OCI-LY1 (cell line): ENCODE data around the gene HOTAIR.

ENCODE experiments used
- H2AFZ ChIP-seq: fragments of 200-600 bp; sonication (generic), shearing (Covaris generic); 2 replicates; pipeline ENCODE4 v1.6.0; 2014; ENCODE audit warnings: antibody characterized with exemption, mild to moderate bottlenecking, low read length
- H3F3A ChIP-seq: fragments of 200-600 bp; sonication (generic), shearing (Covaris generic); 2 replicates; pipeline ENCODE4 v1.6.0; 2014; ENCODE audit warnings: mild to moderate bottlenecking, antibody characterized with exemption, low read length, moderate library complexity; ENCODE audit not compliant: insufficient read depth
- H3K27ac ChIP-seq: fragments of 200-600 bp; sonication (generic); 2 replicates; pipeline ENCODE4 v1.5.1; 2014; ENCODE audit warnings: low read length, mixed run types, mild to moderate bottlenecking, low read depth; ENCODE audit not compliant: poor library complexity, severe bottlenecking
- H3K27me3 ChIP-seq: fragments of 200-600 bp; sonication (generic); 2 replicates; pipeline ENCODE4 v1.6.0; 2014; ENCODE audit warnings: antibody characterized with exemption, mild to moderate bottlenecking, low read length, moderate library complexity; ENCODE audit not compliant: insufficient read depth
- H3K36me3 ChIP-seq: fragments of 200-600 bp; sonication (generic); 2 replicates; pipeline ENCODE4 v1.6.1; 2014; ENCODE audit warnings: mild to moderate bottlenecking, antibody characterized with exemption, low read length, moderate library complexity, mixed read lengths; ENCODE audit not compliant: insufficient read depth
- H3K4me1 ChIP-seq: fragments of 200-600 bp; sonication (generic); 2 replicates; pipeline ENCODE4 v1.5.1; 2014; ENCODE audit warnings: mild to moderate bottlenecking, low read length, moderate library complexity; ENCODE audit not compliant: insufficient read depth, severe bottlenecking
- H3K4me2 ChIP-seq: fragments of 200-600 bp; sonication (generic), shearing (Covaris generic); 2 replicates; pipeline ENCODE4 v1.6.1; 2014; ENCODE audit warnings: low read length
- H3K4me3 ChIP-seq: fragments of 200-600 bp; sonication (generic); 2 replicates; pipeline ENCODE4 v1.5.1; 2014; ENCODE audit warnings: low read length, low read depth, mild to moderate bottlenecking, mixed read lengths; ENCODE audit not compliant: poor library complexity, severe bottlenecking
- H3K79me2 ChIP-seq: fragments of 200-600 bp; shearing (Covaris generic); 2 replicates; pipeline ENCODE4 v1.6.1; 2016; ENCODE audit warnings: mixed run types, low read length, mixed read lengths; ENCODE audit not compliant: insufficient read depth
- H3K9ac ChIP-seq: fragments of 200-600 bp; sonication (generic), shearing (Covaris generic); 2 replicates; pipeline ENCODE4 v1.6.1; 2014; ENCODE audit warnings: mild to moderate bottlenecking, low read length, mixed read lengths
- H3K9me2 ChIP-seq: fragments of 200-600 bp; sonication (generic), shearing (Covaris generic); 2 replicates; pipeline ENCODE4 v1.6.1; 2014; ENCODE audit warnings: low read depth, mild to moderate bottlenecking, low read length, mixed read lengths
- H3K9me3 ChIP-seq: fragments of 200-600 bp; shearing (Covaris generic); 2 replicates; pipeline ENCODE4 v1.6.1; 2014; ENCODE audit warnings: low read length, mixed read lengths
- H4K20me1 ChIP-seq: fragments of 200-600 bp; sonication (generic), shearing (Covaris generic); 2 replicates; pipeline ENCODE4 v1.6.0; 2016; ENCODE audit warnings: mild to moderate bottlenecking, low read length; ENCODE audit not compliant: insufficient read depth
- EZH2 ChIP-seq: fragments of 200-600 bp; sonication (generic), shearing (Covaris generic); IDR thresholded peaks from 2 replicates; pipeline ENCODE4 v1.8.0; 2017; ENCODE audit warnings: borderline replicate concordance, mixed run types, mild to moderate bottlenecking, antibody characterized with exemption, low read length, moderate library complexity, mixed read lengths
- TF ChIP-seq, protein P1 (sequence below): fragments of 200-600 bp; sonication (generic), shearing (Covaris generic); IDR thresholded peaks from 2 replicates; pipeline ENCODE4 v1.5.1; 2017; ENCODE audit warnings: mild to moderate bottlenecking, antibody characterized with exemption, low read length, moderate library complexity, mixed read lengths

HOTAIR gene

DNA sequence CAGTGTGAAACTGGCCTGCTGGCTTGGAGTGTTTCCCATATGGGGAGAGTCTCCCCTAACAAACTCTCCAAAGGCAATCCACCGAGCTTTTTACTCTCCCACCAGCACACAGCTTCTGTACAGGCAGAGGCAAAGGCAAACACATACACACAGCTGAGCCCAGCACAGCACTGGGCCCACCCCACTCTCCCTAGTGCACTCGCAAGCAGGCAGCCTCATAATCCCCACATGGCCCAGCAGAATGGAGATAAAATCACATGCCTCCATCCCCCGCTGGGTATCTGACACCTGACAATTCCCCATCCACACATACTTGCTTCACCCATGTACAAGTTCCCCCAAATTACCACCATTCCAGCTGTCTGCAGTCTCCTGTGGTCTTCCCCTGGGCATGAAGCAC lies 16.6 kb downstream of the HOTAIR start:
- no peaks in the 10 kb centered on the region for H3K36me3 ChIP-seq
- H3K27me3 ChIP-seq, result no peaks in the 10 kb centered on the region; the same call in 1 of the 2 replicates
- H3K9me3 ChIP-seq, result no peaks in the 10 kb centered on the region
- H3K4me2 ChIP-seq, result no peak overlapping the region
- TF ChIP-seq EZH2, result no peak
- TF ChIP-seq, protein P1, sequence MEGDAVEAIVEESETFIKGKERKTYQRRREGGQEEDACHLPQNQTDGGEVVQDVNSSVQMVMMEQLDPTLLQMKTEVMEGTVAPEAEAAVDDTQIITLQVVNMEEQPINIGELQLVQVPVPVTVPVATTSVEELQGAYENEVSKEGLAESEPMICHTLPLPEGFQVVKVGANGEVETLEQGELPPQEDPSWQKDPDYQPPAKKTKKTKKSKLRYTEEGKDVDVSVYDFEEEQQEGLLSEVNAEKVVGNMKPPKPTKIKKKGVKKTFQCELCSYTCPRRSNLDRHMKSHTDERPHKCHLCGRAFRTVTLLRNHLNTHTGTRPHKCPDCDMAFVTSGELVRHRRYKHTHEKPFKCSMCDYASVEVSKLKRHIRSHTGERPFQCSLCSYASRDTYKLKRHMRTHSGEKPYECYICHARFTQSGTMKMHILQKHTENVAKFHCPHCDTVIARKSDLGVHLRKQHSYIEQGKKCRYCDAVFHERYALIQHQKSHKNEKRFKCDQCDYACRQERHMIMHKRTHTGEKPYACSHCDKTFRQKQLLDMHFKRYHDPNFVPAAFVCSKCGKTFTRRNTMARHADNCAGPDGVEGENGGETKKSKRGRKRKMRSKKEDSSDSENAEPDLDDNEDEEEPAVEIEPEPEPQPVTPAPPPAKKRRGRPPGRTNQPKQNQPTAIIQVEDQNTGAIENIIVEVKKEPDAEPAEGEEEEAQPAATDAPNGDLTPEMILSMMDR, result no peak
- no peaks in the 10 kb centered on the region for H3K9me2 ChIP-seq
- no peaks in the 10 kb centered on the region for H3K79me2 ChIP-seq
- H3K4me3 ChIP-seq, result no peak overlapping the region
- no peak overlapping the region for H2AFZ ChIP-seq
- H3K27ac ChIP-seq, result no peak overlapping the region
- H3K9ac ChIP-seq, result no peak overlapping the region
- no peaks in the 10 kb centered on the region for H3K4me1 ChIP-seq
- H4K20me1 ChIP-seq, result no peaks in the 10 kb centered on the region
- no peaks in the 10 kb centered on the region for H3F3A ChIP-seq

DNA sequence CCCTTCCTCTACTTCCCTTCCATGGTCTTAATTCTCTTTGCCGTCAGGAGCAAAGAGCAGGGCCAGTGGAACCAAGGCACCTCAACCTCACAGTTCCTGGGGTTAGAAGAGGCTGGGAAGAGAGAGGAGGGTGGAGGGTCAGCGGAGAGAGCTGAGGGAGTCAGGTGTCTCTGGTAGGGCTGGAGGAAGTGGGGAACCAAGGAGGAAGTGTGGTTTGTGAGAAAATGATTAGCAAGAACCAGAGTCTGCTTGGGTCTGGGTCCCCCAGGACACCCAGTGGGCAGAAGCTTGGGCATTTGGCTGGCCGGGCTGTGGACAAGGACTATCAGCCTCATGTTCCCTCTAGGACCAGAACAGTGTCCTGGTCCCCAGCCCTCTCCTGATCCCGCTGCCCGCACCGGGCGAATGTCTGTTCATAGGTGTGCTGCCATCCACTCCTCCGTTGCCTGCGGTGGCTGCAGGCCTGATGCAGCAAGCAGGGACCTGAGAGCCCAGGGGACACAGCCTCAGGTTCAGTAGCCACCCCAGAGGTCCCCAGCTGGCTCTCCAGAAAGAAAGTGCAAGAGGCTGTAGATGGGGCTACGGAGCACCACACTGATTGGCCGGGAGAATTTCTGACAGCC lies 17.7 kb downstream of the HOTAIR start:
- Histone ChIP-seq H4K20me1 (no peaks in the 10 kb centered on the region), H3K9me3 (no peaks in the 10 kb centered on the region), H3K4me2 (no peak overlapping the region), H3K27me3 (no peaks in the 10 kb centered on the region; the same call in 1 of the 2 replicates), H3F3A (no peaks in the 10 kb centered on the region), H2AFZ (no peak overlapping the region), H3K79me2 (no peaks in the 10 kb centered on the region), H3K36me3 (no peaks in the 10 kb centered on the region), H3K9ac (no peak overlapping the region), H3K9me2 (no peaks in the 10 kb centered on the region), H3K4me3 (no peak overlapping the region), H3K4me1 (no peaks in the 10 kb centered on the region), H3K27ac (no peak overlapping the region)
- TF ChIP-seq, protein P1, result no peak
- TF ChIP-seq EZH2, result no peak

DNA sequence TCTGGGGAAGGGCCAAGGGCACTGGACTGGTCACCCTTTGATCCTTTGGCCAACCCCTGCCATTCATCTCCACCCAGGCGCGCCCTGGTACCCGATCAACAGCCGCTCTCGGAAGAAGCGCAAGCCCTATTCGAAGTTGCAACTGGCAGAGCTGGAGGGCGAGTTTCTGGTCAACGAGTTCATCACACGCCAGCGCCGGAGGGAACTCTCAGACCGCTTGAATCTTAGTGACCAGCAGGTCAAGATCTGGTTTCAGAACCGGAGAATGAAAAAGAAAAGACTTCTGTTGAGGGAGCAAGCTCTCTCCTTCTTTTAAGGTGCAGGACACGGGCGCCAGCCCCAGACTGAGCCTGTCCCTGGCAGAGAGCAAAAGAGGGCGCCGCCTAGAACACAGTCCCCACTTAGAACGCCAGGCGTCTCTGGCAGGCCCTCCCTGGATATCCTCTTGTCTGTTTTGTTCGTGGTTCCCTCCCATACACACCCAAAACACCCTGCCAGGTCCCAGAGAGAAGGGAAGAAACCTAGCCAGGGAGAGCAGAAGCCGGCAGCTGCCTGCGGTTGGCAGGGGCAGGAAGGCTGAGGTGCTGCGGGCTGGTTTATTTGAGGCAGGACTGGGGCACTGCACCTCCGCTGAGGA lies 18.4 kb downstream of the HOTAIR start:
- Histone ChIP-seq H3K4me3 (no peak overlapping the region), H3K4me2 (no peak overlapping the region), H3K79me2 (no peaks in the 10 kb centered on the region), H3F3A (no peaks in the 10 kb centered on the region), H3K9ac (no peak overlapping the region), H4K20me1 (no peaks in the 10 kb centered on the region), H3K36me3 (no peaks in the 10 kb centered on the region), H2AFZ (no peak overlapping the region), H3K4me1 (no peaks in the 10 kb centered on the region), H3K9me2 (no peaks in the 10 kb centered on the region), H3K27ac (no peak overlapping the region), H3K9me3 (no peaks in the 10 kb centered on the region), H3K27me3 (no peaks in the 10 kb centered on the region; the same call in 1 of the 2 replicates)
- TF ChIP-seq, protein P1, result no peak
- no peak for TF ChIP-seq EZH2
